Stimulated activated CD4-positive, alpha-beta T cell treated with anti-CD3 and anti-CD28 coated beads, Interleukin-15, amount 100 ng/mL, for 48 hours (primary cell): ENCODE measurements around the gene PTPRG.

ENCODE experiments used
- DNase-seq, 2 donors: peaks; one replicate each; pipeline ENCODE4 v3.0.0-alpha.2; 2020; ENCODE audit warnings: low read depth in 2 of 2

Gene PTPRG

DNA sequence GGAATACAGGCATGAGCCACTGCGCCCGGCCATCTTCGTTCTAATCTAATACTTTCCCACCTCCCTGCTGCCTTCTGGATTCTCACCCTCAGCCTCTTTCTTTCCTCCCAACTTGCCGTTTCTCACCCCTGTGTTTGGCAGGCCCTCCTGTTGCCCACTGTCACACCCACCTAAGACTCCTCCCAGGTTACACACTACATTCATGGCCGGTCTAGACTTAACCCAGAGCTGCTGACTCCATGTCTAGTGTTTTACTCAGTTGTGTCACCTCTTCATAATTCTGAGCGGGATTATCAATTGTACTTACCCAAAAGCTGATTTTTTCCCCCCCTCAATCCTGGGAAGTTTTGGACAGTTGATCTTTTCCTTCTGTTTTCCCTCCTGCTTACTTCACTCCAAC lies 588.2 kb downstream of the PTPRG start:
- no peak for DNase-seq

DNA sequence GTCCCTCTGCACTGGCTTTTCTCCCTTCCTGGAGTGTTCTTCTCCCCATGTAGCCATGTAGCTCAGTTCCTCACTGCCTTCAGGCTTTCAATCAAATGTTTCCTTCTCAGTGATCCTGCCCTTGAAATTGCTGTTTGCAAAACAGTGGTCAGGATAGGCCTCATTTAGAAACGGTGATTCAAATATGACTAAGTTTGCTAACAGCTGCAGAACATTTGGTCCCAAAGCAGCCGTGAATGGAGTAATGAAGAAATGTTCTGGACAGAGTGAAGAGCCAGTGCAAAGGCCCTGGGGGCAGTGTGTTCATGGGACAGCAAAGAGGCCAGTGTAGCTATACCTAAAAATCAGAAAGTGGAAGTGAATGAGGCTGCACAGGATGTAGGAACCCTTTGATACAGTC lies 588.6 kb downstream of the PTPRG start:
- no peak for DNase-seq

DNA sequence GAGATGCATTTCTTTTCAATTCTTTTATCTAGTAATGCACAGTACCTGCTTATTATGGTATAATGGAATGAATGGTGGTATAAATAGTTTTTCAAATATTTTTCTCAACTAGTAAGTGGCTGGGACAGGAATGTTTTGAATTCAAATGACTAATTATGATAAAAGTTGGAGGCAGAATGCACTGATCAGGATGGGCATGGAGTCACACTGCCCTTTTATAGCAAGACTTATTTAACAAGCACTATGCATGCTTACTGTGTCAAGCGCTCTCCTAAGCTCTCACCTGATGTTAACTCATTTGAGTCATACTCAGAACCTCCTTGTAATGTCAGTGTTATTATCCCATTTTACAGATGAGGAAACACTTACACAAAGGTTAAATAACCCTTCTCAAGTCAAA lies 590.2 kb downstream of the PTPRG start:
- no peak for DNase-seq

DNA sequence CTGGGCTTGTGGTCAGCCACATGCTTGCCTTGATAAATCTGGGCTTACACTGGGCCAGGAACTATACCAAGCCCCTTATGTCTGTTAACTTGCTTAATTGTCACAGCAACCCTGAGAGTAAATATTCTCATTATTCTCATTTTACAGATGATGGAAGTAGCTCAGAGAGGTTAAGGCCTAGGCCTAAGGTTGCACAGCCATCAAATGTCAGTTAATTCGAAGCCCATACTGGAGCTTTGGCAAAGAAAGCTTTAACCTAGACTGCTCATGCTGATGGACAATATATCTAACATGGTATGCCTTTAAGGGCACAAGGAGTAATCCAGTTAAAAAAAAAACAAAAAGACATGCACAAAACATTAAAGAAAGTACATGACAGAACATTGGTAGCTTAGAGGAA lies 591.9 kb downstream of the PTPRG start:
- DNase-seq: no peak

DNA sequence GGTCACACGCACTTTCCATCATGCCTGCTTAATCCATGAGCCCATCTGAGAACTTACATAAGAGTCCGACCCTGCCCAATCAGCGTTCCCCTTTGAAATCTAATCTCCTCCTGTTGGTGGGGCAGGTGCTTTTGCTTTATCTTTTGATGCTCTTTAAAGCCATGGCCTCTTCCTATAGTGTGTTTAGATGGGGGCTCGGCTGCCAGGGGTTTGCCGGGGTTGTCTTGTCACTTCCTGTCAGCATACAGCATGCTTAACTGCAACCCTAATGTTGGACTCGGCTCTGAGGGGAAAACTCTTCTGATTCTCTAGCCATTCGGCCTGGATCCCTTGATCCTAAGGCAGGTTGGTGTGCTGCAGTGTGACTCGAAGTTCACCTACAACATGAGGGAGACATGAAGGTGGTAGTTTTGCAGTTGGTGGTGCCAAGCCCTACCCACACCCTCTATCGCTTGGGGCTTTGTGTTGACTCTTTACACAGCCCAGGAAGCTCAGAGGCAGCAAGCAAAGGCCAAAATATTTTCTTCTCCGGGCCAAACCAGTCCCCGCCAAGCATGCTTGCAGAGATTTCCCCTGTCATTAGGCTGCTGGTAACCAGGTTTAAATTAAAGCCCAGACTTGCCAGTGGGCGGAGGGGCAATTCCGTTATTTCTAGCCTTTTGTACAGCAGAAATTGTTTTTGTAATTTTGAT lies 593.2 kb downstream of the PTPRG start:
- no peak for DNase-seq

DNA sequence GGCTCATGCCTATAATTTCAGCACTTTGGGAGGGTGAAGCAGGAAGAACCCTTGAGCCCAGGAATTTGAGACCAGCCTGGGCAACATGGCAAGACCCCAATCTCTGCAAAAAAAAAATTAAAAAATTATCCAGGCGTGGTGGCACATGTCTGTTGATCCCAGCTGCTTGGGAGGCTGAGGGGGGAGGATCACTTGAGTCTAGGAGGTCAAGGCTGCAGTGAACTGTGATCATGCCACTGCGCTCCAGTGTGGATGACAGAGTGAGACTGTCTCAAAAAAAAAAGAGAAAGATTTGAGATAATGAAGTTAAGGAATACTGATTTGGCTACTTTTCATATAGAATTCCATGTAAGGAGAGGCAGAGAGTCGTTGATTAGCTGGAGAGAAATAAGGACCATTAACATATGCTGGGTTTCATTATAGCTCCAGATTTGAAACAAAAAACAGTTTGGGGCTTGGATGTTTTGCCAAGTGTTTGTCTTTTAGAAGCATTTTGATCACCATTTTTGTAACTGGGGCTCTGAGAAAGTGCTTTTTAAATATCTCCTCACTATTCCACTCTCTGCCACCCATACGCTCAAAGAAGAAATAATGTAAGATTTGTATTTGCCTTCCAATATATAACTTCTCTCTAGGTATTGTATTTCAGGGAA lies 597.8 kb downstream of the PTPRG start:
- DNase-seq: no peak

DNA sequence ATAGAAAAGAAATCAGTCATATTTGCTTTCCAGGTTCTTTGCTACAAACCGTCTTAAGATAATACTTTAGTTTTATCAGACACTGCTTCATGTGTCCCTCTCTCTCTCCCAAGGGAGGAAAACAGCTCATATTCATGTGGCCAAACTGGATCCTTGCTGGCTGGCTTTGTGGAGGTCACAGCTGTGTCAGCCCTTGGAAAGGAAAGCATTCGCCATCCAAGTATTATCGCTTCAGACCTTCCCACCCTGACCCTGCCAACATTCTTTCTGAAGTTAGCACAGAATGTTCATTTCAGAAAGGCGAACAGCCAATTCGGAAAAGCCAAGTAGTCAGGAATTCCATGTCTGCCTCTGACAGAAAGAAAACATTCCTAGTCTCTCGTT lies 598.3 kb downstream of the PTPRG start:
- DNase-seq: no peak

DNA sequence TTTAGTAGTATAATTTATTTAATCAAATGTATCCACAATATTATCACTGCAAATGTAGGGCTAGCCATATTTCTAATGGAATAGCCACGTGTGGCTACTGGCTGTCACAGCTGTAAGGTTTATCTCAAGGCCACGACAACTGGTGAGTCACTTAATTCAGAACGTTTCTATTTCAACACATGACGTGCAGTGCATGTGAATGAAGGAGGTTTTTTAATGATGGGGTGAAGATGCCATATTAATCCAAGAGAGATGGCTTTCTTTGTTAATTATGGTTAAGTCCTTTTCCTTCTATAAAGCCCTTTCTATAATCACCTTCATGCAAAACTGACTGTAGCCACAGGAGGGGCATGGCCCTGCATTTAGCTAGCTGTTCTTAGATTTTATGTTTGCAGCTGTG lies 600.0 kb downstream of the PTPRG start:
- no peak for DNase-seq

DNA sequence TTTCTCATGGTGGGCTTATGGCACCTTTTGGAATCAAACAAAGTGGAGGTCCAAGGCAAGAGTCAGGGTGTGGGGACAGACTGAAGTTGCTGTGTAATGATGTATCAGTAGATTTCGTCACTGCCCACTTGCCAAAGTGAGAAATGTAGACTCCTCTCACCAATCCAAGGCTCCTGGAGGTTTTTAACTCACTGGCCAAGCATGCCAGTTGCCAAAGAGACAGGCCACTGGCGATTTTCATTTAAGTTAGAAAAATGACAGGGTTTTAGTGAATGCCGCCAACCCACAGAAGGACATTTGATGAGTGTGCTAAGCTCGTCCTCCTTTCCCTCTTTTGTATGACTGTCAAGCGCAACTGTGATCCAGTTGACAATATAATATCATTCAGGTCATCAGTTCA lies 602.8 kb downstream of the PTPRG start:
- no peak for DNase-seq

DNA sequence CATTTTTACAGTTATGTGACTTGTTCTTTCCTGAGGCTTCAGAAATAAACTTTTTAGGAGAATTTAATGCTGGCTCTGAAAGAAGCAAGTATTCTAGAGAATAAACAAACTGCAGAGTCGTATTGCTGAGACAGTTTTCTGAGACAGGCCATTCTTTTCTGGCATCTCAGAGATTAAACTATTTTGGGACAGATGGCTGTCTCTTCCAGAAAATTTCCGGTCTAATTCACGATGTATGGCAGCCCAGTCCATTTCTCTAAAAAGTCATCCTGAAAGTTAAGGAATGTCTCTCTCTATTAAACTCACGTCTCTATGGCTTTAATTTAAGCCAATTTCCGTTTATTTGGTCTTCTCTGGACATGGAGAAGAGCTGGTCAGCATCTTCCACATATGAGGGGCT lies 603.4 kb downstream of the PTPRG start:
- DNase-seq: no peak

DNA sequence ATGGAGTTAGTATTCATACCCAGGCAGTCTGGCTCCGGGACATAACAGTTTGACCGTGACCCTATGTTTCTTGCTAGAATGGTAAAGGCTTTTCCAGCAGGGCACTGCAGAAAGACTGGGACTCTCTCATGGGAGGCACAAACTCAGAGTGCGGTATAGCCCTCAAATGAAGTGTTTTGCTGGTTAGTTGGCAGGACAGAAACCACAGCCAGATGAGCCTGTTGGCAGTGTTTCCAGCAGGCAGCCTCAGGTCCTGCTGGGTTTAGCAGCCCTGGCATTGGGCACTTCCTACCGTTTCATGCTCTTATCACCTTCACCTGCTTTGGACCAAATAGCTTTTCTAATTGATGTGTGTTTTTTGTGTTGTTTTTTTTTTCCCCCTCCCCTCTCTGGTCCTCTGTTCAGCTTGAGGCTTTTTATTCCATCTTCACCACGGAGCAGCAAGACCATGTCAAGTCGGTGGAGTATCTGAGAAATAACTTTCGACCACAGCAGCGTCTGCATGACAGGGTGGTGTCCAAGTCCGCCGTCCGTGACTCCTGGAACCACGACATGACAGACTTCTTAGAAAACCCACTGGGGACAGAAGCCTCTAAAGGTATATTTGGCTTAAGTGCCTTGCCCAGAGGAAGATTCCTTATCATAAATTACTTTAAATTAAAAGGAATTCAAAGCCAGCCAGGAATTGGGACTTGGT lies 606.3 kb downstream of the PTPRG start:
- DNase-seq: no peak

DNA sequence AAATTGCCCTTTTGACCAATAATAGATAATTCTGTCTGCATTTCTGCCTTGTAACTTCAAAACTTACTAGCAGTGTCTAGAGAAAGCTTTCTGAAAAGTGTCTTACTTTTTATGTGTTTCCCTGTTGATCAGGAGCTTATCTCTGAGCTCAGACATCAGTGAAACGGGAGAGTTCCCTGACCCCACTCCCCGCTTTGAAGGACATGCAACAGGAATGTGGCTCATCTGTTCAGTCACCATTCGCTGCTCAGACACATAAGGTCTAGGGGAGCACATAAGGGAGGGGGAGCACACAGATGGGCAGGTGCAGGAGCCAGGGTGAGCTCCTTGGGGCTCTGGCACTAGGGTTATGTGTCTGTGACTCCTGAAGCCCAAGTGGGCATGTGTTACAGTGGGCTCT lies 607.0 kb downstream of the PTPRG start:
- no peak for DNase-seq

DNA sequence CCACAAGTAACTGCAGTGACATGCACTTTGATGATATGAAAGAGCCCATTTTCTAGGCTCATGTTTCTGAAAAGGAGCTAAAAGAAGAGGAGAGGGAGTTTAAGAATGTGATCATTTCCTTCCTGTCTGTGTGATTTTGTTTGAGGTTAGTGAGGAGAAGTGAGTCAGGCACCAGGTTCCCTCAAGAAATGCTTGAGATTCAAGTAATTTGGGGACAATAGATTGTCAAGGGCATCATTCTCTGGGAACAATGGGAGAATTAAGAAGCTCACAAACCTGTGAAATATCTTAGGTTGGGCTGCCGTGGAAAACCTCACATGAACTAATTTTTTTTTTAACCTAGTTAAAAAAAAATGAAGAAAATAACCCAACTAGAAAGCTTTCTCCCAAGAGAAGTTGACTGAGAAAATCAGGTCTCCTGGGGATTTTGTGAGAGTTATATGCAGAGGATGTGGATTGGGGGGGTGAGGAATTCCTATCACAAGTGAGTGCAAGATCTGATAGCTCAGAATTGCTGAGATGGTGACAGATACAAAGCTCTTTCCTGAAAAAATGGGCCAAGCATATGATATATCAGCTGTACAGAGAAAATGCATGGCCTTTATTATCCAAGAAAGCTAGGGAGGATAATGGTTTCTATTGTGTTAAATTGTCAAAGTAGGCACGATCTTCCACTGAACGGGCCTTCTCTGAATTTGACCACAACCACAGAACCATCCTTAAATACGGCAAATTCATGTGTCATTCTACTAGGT lies 608.7 kb downstream of the PTPRG start:
- DNase-seq: no peak

DNA sequence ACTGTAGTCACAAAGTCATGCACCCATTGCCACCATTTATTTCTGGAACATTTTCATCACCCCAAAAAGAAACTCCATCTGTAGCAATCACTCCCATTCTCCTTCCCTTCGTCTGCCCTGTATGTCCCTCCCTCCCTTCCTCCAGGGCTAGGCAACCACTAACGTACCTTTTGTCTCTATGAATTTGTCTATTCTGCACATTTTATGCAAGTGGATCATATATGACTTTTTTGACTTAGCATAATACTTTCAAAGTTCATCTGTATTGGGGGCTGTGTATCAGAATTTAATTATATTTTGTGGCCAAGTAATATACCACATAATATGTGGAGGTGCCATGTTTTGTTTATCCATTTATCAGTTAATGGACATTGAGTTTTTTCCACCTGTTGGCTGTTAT lies 610.4 kb downstream of the PTPRG start:
- DNase-seq: no peak

DNA sequence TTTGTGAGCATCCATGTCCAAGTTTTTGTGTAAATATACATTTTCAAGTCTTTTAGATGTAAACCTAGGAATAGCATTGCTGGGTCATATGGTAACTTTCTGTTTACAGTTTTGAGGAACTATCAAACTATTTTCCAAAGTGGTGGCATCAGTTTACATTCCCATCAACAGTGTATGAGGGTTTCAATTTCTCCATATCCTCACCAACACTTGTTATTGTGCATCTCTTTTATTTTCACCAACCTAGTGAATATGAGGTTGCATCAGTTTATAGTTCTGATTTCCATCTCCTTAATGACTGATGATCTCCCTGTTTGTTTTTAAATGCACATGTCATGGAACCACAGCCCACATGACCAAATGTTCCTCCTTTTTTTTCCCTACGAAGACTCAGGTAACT lies 610.8 kb downstream of the PTPRG start:
- no peak for DNase-seq

DNA sequence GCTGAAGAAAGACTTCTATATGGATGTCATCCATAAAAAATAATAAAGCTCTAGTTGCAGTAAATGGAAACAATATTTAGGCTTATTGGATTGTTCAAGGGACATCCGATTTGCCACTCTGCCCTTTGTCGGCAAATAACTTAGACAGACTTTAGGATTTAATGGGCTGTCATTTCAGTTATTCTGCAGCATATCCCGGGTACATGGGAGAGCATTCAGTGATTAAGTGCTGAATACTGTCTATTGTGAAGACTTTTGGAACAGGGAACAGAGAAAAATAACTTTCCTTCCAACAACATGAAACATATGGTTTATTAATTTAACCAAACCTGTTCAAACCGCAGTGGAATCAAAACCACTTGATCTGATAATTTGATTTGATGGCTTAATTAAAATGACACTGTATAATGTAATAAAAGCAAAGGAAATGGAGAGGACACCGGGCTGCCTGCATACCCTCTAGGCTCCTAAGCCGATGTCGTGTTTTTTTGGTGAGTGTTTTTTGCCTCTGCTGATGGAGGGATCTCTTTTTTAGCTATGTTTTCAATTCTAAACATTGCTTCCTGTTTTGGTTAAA lies 612.7 kb downstream of the PTPRG start:
- DNase-seq: no peak

DNA sequence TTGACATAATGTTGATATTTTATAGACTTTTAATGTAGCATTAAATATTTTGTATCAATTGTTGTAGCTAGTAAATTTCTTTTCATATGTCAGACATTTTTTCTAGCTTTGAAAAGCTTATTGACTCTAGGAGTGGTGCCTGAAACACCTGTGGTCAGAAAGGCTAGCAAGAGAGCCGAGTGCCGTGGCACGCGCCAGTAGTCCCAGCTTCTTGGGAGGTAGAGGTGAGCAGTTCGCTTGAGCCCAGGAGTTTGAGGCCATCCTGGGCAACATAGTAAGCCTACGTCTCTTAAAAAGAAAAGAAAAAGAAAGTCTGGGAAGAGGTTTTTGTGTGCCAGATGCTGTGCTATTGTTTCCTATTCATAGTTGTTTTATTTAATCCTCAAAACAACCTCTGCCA lies 613.8 kb downstream of the PTPRG start:
- DNase-seq: no peak

DNA sequence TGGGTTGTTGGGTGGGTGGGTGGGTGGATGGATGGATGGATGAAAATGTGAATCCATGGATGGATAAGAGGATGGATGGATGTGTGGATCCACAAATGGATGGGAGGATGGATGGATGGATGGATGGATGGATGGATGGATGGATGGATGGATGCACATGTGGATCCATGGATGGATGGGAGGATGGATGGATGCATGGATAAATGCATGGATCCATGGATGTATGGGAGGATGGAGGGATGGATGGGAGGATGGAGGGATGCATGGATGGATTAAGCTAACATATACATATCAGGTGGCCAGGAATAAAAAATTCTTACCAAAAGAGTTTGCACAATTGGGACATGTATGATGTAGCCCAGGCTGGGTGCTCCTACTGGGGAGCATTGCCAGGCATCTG lies 616.7 kb downstream of the PTPRG start:
- no peak for DNase-seq

DNA sequence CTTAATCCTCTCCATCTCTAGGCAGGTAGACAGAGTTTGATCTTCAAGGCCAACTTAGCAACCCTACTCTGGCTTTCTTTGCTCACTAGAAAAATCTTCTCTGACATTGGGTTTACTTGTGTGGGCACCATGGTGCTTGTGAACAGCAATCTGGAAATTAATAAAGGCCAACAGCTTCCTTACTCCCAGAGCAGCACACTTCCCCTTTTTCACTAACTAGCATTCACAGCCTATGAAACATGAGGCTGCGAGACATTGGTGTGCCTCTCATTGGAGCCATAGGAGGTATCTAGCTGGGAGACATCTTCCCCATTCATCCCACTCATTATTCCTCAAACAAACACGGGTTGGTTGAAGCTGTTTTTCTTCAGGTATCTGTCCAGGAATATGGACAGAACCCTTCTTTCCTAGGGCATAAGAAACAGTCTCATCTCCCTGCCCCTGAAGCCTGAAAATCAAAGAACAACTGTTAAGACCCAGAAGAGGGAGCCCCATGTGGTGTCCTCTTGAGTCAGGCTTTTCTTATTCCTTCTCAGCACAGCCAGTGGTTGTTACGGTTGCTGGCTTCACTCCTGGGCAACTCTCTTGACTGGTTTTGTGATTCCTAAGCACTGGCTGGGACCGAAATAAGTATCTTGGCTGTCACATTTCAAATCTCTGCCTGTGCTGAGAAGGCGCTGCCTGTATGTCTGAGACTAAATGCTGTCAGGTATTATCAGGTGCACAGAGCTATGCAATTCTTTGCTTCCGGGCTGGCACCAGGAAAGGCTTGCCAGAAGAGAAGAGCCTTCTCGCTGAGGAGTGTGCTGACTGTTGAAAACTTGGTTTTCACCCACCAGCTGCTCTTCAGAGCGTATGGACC lies 617.6 kb downstream of the PTPRG start:
- no peak for DNase-seq

DNA sequence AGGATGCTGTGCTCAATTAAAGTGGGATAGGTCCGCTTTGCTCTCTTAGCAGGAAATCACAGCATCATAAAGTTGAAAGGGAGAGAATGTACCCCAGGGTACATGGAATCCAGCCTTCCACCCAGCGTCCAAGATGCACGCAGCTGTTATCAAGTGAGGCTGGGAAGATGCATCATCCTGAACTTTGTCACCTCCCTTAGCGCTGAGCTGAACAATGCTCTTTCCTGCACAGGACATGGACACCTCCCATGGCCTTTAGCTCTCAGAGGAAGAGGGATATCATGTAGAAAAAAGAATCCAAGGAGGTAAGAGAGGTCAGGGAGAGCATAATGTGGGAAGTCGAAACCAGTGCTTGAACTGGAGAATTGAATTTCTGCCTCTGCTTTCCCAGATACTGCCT lies 619.1 kb downstream of the PTPRG start:
- DNase-seq: no peak

DNA sequence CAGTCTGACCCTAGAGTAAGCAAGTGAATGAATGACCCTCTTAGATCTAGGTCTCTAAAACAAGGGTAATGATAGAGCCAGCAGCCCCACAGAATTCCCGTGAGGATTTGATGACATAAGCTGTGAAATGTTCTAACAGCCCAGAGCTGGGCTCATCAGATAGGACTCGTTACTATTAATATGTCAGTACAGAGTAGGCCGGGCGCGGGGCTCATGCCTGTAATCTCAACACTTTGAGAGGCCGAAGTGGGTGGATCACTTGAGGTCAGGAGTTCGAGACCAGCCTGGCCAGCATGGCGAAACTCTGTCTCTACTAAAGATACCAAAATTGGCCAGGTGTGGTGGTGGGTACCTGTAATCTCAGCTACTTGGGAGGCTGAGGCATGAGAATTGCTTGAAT lies 621.7 kb downstream of the PTPRG start:
- no peak for DNase-seq
